NCI-H774 (cell line): ENCODE data around the gene ARSH.
"Not testable (repeated sequence)": the region's sequence is repeated elsewhere in the genome, so short reads cannot be mapped to it uniquely, and the experiment has no call there.

Experiments
- DNase-seq: peaks from one replicate; lab custom pipeline; 2025; lab: John Stamatoyannopoulos, UW

The ARSH gene

GRCh38 chrX:3037218-3037617 lies 30.9 kb downstream of the ARSH start:
- DNase-seq, result no peak

- no peak for DNase-seq
These were observed 37.9 kb downstream of the ARSH start for GRCh38 chrX:3044196-3044595.

GRCh38 chrX:3044671-3045070 lies 38.3 kb downstream of the ARSH start:
- DNase-seq, result no peak

GRCh38 chrX:3046253-3047240 lies 40.2 kb downstream of the ARSH start:
- no peak for DNase-seq

GRCh38 chrX:3050523-3051175 lies 44.3 kb downstream of the ARSH start:
- DNase-seq, result not testable (repeated sequence)

GRCh38 chrX:3052860-3053259 lies 46.5 kb downstream of the ARSH start:
- no peak for DNase-seq

- no peak for DNase-seq
These were observed 60.2 kb downstream of the ARSH start for GRCh38 chrX:3066555-3066954.

- no peak for DNase-seq
These were observed 69.6 kb downstream of the ARSH start for GRCh38 chrX:3075959-3076358.

- DNase-seq, result no peak
These were observed 70.2 kb downstream of the ARSH start for GRCh38 chrX:3076416-3076991.
